Endothelial cell of umbilical vein (primary cell): Measurements from ENCODE around the gene CHD5. TPM values are rescaled to one million over a fixed set of nuclear protein-coding genes. Genes with fewer than 3 reads are reported as not detected.

Experiments used
- BruUV-seq: library from RNA; stranded (reverse); fragments of 400-500 nt; replicated peaks from 2 replicates; lab custom pipeline; 2021; lab: Mats Ljungman, UMichigan
- CTCF ChIA-PET: fragments of 300-600, 350-600 bp; sonication (Branson Sonifier 250); formaldehyde crosslinking; loops from one replicate; lab custom pipeline; 2021; ENCODE audit warnings: antibody characterized with exemption, inconsistent platforms; lab: Charles Lee
- POLR2A ChIA-PET: fragments of 300-600, 350-600 bp; sonication (Branson Sonifier 250); formaldehyde crosslinking; loops from one replicate; lab custom pipeline; 2021; ENCODE audit warnings: antibody characterized with exemption, inconsistent platforms; lab: Charles Lee
- DNase-seq: peaks from one replicate; pipeline ENCODE4 v3.0.0-alpha.2; 2011; ENCODE audit warnings: low read depth, low spot score
- FAIRE-seq: peaks from 2 replicates; lab custom pipeline; 2011; peaks lifted over from hg19 to GRCh38; lab: Jason Lieb, UNC
- H2AFZ ChIP-seq: 2 replicates; pipeline ENCODE4 v1.6.0; 2012; ENCODE audit warnings: low read depth, low read length, control low read depth, inconsistent platforms
- H3K27ac ChIP-seq: 2 replicates; pipeline ENCODE4 v1.5.1; 2011; ENCODE audit warnings: low read depth, mild to moderate bottlenecking, control low read depth, low read length, moderate library complexity; ENCODE audit not compliant: insufficient read depth
- H3K27me3 ChIP-seq, 2 experiments: 2 replicates each; pipeline versions ENCODE4 v1.6.0 to v1.6.1; 2011; ENCODE audit warnings: low read length in 2 of 2, mixed read lengths in 1 of 2; ENCODE audit not compliant: control insufficient read depth in 2 of 2, insufficient read depth in 2 of 2
- H3K36me3 ChIP-seq, 2 experiments: 2 replicates in 1 of 2; 3 replicates in 1 of 2; pipeline ENCODE4 v1.5.1; 2011; ENCODE audit warnings: low read length in 2 of 2, mild to moderate bottlenecking in 1 of 2, moderate library complexity in 1 of 2; ENCODE audit not compliant: control insufficient read depth in 2 of 2, insufficient read depth in 2 of 2; ENCODE audit errors: extremely low read depth in 1 of 2
- H3K4me1 ChIP-seq: 3 replicates; pipeline ENCODE4 v1.5.1; 2011; ENCODE audit warnings: mild to moderate bottlenecking, low read length; ENCODE audit not compliant: control insufficient read depth, insufficient read depth; ENCODE audit errors: extremely low read depth
- H3K4me2 ChIP-seq: 2 replicates; pipeline ENCODE4 v1.6.1; 2011; ENCODE audit warnings: low read length, control low read depth, mixed read lengths; ENCODE audit not compliant: insufficient read depth
- H3K4me3 ChIP-seq, 3 experiments: fragments of 200-600 bp in 1 of 3; sonication (generic), shearing (Covaris generic) in 1 of 3; replicated peaks in 1 of 3; 2 replicates each; pipeline ENCODE4 v1.5.1; 2011 to 2016; ENCODE audit warnings: control low read depth in 3 of 3, low read length in 3 of 3, mild to moderate bottlenecking in 2 of 3, inconsistent platforms in 1 of 3, low read depth in 1 of 3, moderate library complexity in 1 of 3; ENCODE audit not compliant: insufficient read depth in 1 of 3
- H3K79me2 ChIP-seq: 2 replicates; pipeline ENCODE4 v1.6.0; 2012; ENCODE audit warnings: low read length, inconsistent platforms; ENCODE audit not compliant: control insufficient read depth, insufficient read depth
- H3K9ac ChIP-seq: replicated peaks from 2 replicates; pipeline ENCODE3; 2011; ENCODE audit warnings: low read length, control low read depth; ENCODE audit not compliant: insufficient read depth; ENCODE audit errors: extremely low read depth
- H3K9me1 ChIP-seq: replicated peaks from 3 replicates; pipeline ENCODE4 v1.6.0; 2011; ENCODE audit warnings: mild to moderate bottlenecking, low read length; ENCODE audit not compliant: control insufficient read depth, insufficient read depth; ENCODE audit errors: extremely low read depth
- H3K9me3 ChIP-seq: replicated peaks from 2 replicates; pipeline ENCODE4 v1.5.1; 2012; ENCODE audit warnings: low read length, inconsistent platforms; ENCODE audit not compliant: control insufficient read depth, insufficient read depth
- H4K20me1 ChIP-seq: replicated peaks from 2 replicates; pipeline ENCODE3; 2011; ENCODE audit warnings: mild to moderate bottlenecking, low read length; ENCODE audit not compliant: control insufficient read depth, insufficient read depth; ENCODE audit errors: extremely low read depth
- CTCF ChIP-seq, 2 donors: IDR thresholded peaks; 1 replicate in 1 of 2; 2 replicates in 1 of 2; pipeline ENCODE4 v1.5.1; 2011; ENCODE audit warnings: low read length in 2 of 2, mild to moderate bottlenecking in 2 of 2, moderate library complexity in 2 of 2, control low read depth in 1 of 2, inconsistent platforms in 1 of 2, low read depth in 1 of 2; ENCODE audit not compliant: insufficient read depth in 1 of 2; ENCODE audit errors: extremely low read depth in 1 of 2
- EZH2 ChIP-seq: IDR thresholded peaks from 2 replicates; pipeline ENCODE4 v1.6.1; 2012; ENCODE audit warnings: borderline replicate concordance, low read depth, mild to moderate bottlenecking, moderate library complexity, low read length, inconsistent platforms; ENCODE audit not compliant: severe bottlenecking
- FOS ChIP-seq: IDR thresholded peaks from 2 replicates; pipeline ENCODE4 v1.6.1; 2011; ENCODE audit warnings: mild to moderate bottlenecking, low read length, moderate library complexity, borderline replicate concordance; ENCODE audit not compliant: insufficient read depth
- GATA2 ChIP-seq: IDR thresholded peaks from 2 replicates; pipeline ENCODE4 v1.7.0; 2011; ENCODE audit warnings: low read depth, mild to moderate bottlenecking, moderate library complexity, mixed read lengths, low read length; ENCODE audit not compliant: insufficient read length, insufficient read depth
- JUN ChIP-seq: IDR thresholded peaks from 2 replicates; pipeline ENCODE4 v1.6.1; 2011; ENCODE audit warnings: borderline replicate concordance, low read depth; ENCODE audit not compliant: insufficient read length, insufficient read depth
- MAX ChIP-seq: IDR thresholded peaks from 2 replicates; pipeline ENCODE4 v1.6.1; 2011; ENCODE audit not compliant: insufficient read depth, insufficient read length
- MYC ChIP-seq: IDR thresholded peaks from one replicate; pipeline ENCODE4 v1.6.1; 2011; ENCODE audit warnings: mild to moderate bottlenecking, low read depth, low read length
- POLR2A ChIP-seq: IDR thresholded peaks from 2 replicates; pipeline ENCODE4 v1.6.1; 2012; ENCODE audit warnings: low read depth, mild to moderate bottlenecking, control low read depth, low read length
- POLR2AphosphoS5 ChIP-seq: IDR thresholded peaks from 2 replicates; pipeline ENCODE4 v1.6.1; 2012; ENCODE audit warnings: low read depth, mild to moderate bottlenecking, control low read depth, low read length, moderate library complexity; ENCODE audit not compliant: insufficient read depth
- dilution Hi-C: fragments of 300-500 bp; cut with MboI; formaldehyde crosslinking; loops from one replicate; pipeline ENCODE4 v1.15.0; 2019; ENCODE audit warnings: low sequenced_read_pairs; ENCODE audit not compliant: extremely low pct_ligation_motif_present
- intact Hi-C: fragments of 100-400 bp; cut with micrococcal nuclease; formaldehyde crosslinking; loops from one replicate; pipeline ENCODE4 v1.10.0; 2022
- polyA plus RNA-seq, 4 experiments: library from polyadenylated mRNA; depleted of rRNA in 3 of 4; stranded (reverse) in 3 of 4; unstranded in 1 of 4; fragments of >200 nt; gene quantifications; 2 replicates each; pipeline versions ENCODE4 v1.2.1 to v1.2.3, GENCODE V29; 2011 to 2012; ENCODE audit warnings: missing spikeins in 1 of 4
- total RNA-seq: library from RNA; stranded (reverse); gene quantifications from 2 replicates; pipeline ENCODE4 v1.2.3, GENCODE V29; 2021

CHD5 gene
- total and polyA plus RNA-seq, 2 donors (not counting 3 experiments of a cell fraction or from before 2014, with no cell fraction given) = 0.04 to 0.11 TPM

GRCh38 chr1:6124746-6125365 is 55.3 kb downstream of the CHD5 start:
- TF ChIP-seq CTCF (IDR thresholded peaks at IDR 0.05; ENCODE audit: extremely low read depth in 1 of 2, insufficient read depth in 1 of 2, low read depth in 1 of 2, low read length in 2 of 2) (no peak), MAX (no peak), JUN (no peak), MYC (no peak), POLR2AphosphoS5 (no peak), EZH2 (no peak), FOS (no peak), GATA2 (no peak), POLR2A (no peak)
- no peak overlapping the region for H3K9ac ChIP-seq
- no peak overlapping the region for H3K4me3 ChIP-seq
- dilution Hi-C loops = no loop called here
- no TSS peak for BruUV-seq
- no peak for FAIRE-seq
- no peak overlapping the region for H3K4me2 ChIP-seq
- no peaks in the 10 kb centered on the region for H3K79me2 ChIP-seq
- H2AFZ ChIP-seq = no peak overlapping the region
- no peaks in the 10 kb centered on the region for H3K9me1 ChIP-seq
- intact Hi-C loops = no loop called here
- H3K4me1 ChIP-seq = no peaks in the 10 kb centered on the region
- H3K36me3 ChIP-seq = no peaks in the 10 kb centered on the region
- H3K27ac ChIP-seq = no peak overlapping the region
- ChIA-PET POLR2A (no interaction called here), CTCF (no interaction called here)
- no peak for DNase-seq
- no peaks in the 10 kb centered on the region for H3K27me3 ChIP-seq
- no peaks in the 10 kb centered on the region for H3K9me3 ChIP-seq
- no peaks in the 10 kb centered on the region for H4K20me1 ChIP-seq
